Measurements from ENCODE around the gene NCAM1. TPM values are rescaled to one million over a fixed set of nuclear protein-coding genes. Genes with fewer than 3 reads are reported as not detected.

Gene NCAM1
- total and polyA plus RNA-seq, 2 donors (not counting 3 experiments of a cell fraction or from before 2014, with no cell fraction given), result 0.03 TPM; not detected in 1

GRCh38 chr11:113105592-113105991, 144.4 kb downstream of the NCAM1 start:
- Histone ChIP-seq H3K36me3 (ENCODE audit: control insufficient read depth in 2 of 2, extremely low read depth in 1 of 2, insufficient read depth in 2 of 2, low read length in 2 of 2) (no peaks in the 10 kb centered on the region), H3K9ac (replicated peaks; ENCODE audit: extremely low read depth, insufficient read depth, low read length) (no peak overlapping the region), H3K79me2 (ENCODE audit: control insufficient read depth, insufficient read depth, low read length) (no peaks in the 10 kb centered on the region), H3K4me2 (ENCODE audit: insufficient read depth, low read length) (no peak overlapping the region), H3K4me3 (replicated peaks in 1 of 3; ENCODE audit: insufficient read depth in 1 of 3, low read depth in 1 of 3, low read length in 3 of 3) (no peak overlapping the region), H3K9me3 (replicated peaks; ENCODE audit: control insufficient read depth, insufficient read depth, low read length) (no peaks in the 10 kb centered on the region), H3K27ac (ENCODE audit: insufficient read depth, low read depth, low read length) (no peak overlapping the region), H3K27me3 (ENCODE audit: control insufficient read depth in 2 of 2, insufficient read depth in 2 of 2, low read length in 2 of 2) (no peaks in the 10 kb centered on the region), H3K9me1 (replicated peaks; ENCODE audit: control insufficient read depth, extremely low read depth, insufficient read depth, low read length) (no peaks in the 10 kb centered on the region), H4K20me1 (replicated peaks; ENCODE audit: control insufficient read depth, extremely low read depth, insufficient read depth, low read length) (no peaks in the 10 kb centered on the region), H3K4me1 (ENCODE audit: control insufficient read depth, extremely low read depth, insufficient read depth, low read length) (no peaks in the 10 kb centered on the region), H2AFZ (ENCODE audit: low read depth, low read length) (no peak overlapping the region)
- intact Hi-C loops (cut with micrococcal nuclease), result no loop called here
- ChIA-PET POLR2A (no interaction called here), CTCF (no interaction called here)
- no peak for DNase-seq (ENCODE audit: low read depth, low spot score)
- FAIRE-seq, result no peak
- dilution Hi-C loops (cut with MboI; ENCODE audit: extremely low pct_ligation_motif_present, low sequenced_read_pairs), result no loop called here
- TF ChIP-seq FOS (IDR thresholded peaks at IDR 0.05; ENCODE audit: borderline replicate concordance, insufficient read depth, low read length) (no peak), CTCF (IDR thresholded peaks at IDR 0.05; ENCODE audit: extremely low read depth in 1 of 2, insufficient read depth in 1 of 2, low read depth in 1 of 2, low read length in 2 of 2) (no peak), JUN (IDR thresholded peaks at IDR 0.05; ENCODE audit: borderline replicate concordance, insufficient read depth, insufficient read length, low read depth) (no peak), MYC (IDR thresholded peaks at IDR 0.05; ENCODE audit: low read depth, low read length) (no peak), POLR2A (IDR thresholded peaks at IDR 0.05; ENCODE audit: low read depth, low read length) (no peak), GATA2 (IDR thresholded peaks at IDR 0.05; ENCODE audit: insufficient read depth, insufficient read length, low read depth, low read length) (no peak), MAX (IDR thresholded peaks at IDR 0.05; ENCODE audit: insufficient read depth, insufficient read length) (no peak), POLR2AphosphoS5 (IDR thresholded peaks at IDR 0.05; ENCODE audit: insufficient read depth, low read depth, low read length) (no peak), EZH2 (IDR thresholded peaks at IDR 0.05; ENCODE audit: borderline replicate concordance, low read depth, low read length, severe bottlenecking) (no peak)
- no TSS peak for BruUV-seq (replicated peaks)

Data from endothelial cell of umbilical vein (primary cell).